Medulla oblongata (tissue), 1 donor: ENCODE measurements around the gene CH25H.
"Not testable (repeated sequence)": the region's sequence is repeated elsewhere in the genome, so short reads cannot be mapped to it uniquely, and the experiment has no call there.

Experiments used
- DNase-seq: peaks from one replicate; pipeline ENCODE4 v3.0.0-alpha.2; 2015; ENCODE audit errors: extremely low spot score

Gene CH25H

DNA sequence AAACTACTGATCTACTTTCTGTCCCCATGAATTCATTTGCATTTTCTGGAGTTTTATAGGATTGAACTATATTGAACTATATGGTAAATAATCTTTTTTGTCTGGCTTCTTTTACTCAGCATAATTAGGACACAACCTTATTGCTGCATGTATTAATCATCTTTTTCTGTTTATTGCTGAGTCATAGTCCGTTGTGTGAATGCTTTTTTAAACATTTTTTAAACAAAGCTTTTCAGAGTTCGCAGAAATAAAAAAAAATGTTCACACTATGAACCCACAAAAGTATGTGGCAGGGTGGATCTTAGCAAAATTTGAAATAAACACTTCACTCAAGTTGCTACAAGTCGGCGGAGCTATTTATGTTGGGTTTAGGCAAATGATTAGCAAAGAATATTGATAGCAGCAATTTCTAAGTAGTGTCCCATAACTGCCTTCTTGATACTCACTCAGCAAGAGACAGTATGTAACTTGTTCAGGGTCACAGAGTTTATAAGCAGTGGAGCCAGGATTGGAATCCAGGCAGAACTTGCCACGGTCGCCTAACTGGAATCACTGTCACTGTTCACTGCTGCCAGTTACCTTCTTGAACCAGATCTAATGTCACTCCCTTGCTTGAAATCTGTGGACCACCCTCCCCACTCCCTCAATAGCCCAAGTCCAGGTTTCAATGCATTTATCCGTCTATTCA is 5.6 kb downstream of the CH25H start:
- no peak for DNase-seq

DNA sequence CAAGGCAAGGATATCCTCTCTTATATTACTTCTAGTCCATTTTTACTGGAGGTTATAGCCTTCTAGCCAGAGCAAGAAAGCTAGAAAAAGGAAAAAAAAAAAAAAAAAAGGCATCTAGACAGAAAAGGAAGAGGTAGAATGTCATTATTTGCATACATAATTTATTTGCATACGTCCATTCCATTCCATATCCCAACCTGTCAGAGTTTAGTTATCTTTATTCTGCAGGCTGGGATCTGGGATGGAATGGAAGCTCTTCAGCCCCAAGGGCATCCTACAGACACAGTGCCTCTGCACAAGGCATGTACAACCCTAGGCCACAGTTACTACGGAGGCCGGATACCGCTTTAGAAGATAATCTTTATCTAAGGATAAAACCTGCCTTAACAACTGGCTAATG is 9.6 kb downstream of the CH25H start:
- DNase-seq: no peak

DNA sequence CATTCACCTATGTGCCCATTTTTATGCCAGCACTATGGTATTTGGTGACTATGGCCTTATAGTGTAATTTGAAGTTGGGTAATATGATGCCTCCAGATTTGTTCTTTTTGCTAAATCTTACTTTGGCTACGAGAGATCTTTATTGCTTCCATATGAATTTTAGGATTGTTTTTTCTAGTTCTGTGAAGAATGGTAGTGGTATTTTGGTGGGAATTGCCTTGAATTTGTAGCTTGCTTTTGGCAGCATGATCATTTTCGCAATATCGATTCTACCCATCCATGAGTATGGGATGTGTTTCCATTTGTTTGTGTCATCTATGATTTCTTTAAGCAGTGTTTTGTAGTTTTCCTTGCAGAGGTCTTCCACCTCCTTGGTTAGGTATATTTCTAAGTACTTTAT is 15.8 kb downstream of the CH25H start:
- not testable (repeated sequence) for DNase-seq

DNA sequence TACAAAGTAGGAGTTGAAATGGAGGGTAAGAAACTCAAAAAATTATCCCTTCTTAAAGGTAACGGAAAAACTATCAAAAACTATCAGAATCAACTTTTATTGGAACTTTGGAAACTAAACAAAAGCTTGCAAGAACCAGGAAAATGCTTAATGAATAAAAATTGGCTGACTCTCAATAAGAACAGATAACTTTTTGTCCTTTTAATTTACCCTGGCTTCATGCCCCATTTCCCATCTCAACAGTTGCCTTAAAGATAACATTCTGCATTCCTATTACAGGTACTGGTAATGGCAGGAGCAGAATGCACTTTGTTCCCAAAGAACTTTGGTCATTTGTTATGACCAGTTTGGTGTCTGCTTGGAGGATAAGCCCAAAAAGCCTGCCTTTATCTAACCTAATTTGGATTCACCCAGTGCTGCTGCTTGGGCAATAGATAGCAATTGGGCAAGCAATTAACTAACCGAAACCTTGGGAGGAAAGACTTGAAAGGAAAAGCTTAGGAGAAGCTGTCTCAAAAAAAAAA is 17.8 kb downstream of the CH25H start:
- DNase-seq: no peak

DNA sequence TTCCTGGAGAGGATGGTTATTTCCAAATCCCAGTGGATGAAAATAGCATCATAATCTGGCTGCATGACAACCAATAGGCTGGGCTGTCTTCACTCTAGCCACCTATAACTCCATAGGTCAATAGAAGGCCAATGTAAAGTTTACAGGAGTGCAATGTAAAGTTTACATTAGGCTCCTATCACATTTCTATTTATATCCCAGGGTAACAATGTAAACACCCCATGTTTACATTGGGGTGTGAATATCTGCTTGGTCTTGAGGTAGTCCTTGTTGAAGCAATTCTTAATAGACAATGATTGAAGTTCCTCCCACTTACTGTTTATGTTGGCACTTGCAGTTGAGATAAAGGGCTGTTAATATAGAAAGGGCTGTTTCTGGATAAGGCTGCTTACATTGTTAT is 21.5 kb downstream of the CH25H start:
- DNase-seq: no peak

DNA sequence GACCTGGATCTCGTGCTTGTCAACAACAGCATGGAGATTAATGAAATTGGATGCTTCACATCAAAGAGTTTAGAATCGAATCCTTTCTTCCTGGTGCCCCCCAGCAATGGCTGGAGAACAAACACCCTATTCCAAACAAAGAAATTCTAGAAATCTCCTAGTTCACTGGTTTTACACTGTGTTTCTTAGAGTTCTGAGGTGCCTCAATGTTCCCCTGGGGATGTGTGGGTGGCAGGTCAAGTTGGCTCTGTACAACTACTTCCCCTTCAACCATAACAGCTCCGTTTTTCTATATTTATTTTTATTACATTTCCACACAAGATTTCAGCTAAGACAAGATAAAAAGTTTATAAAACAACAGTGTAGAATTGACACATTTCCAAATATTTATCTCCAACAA is 22.5 kb downstream of the CH25H start:
- DNase-seq: no peak

DNA sequence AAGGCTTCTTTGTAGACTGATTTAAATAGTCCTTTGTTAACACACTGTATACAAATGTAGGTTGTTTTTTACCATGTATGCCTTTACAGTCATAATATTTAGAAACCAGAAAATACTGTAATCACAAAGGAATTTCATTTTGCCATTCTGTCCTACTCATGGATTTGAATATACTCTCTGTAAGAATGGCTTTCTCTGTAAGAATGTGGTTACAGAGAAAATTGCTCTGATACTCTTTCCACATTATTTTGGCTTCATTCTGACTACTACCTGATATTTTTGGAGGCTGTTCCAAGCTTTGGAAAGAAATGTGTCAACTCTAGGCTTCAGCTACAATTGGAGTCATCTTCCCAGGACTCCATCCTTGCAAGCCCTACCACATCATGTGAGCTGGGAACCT is 23.5 kb downstream of the CH25H start:
- no peak for DNase-seq

DNA sequence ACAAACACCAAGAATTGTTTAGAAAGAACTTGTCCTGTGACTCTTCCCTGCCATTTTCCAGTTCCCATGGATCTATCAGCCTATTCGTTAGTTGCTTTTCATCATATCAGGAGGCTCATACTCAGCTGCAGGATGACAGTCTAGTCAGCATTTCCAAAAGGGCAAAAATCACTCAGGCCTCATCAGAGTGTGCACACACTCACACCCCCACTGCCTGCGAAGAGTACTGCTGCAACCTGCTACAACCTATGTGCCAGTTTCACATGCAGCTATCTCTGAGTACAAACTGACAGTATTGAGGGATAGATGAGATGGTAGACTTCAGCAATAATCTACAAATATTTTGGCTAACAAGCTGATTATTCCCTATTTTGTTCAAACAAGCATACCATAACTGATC is 24.2 kb downstream of the CH25H start:
- DNase-seq: no peak

DNA sequence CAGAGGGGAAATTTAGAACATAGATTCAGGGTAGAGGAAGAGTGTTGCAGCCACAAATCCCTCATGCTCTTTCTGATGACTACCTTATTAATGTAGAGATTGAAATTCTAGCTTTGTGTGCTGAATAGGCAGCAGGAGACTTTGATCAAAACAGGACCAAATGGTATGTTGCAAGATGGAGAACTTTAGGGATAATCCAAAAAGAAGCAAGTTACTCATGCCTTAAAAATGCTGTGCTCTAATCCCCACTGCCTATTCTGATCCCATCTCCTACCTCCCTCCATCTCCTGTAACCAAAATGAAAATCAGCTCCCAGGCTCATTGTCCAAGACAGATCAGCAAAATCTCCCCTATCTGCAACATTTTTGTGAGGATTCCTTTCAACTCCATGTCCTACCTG is 31.3 kb downstream of the CH25H start:
- no peak for DNase-seq

DNA sequence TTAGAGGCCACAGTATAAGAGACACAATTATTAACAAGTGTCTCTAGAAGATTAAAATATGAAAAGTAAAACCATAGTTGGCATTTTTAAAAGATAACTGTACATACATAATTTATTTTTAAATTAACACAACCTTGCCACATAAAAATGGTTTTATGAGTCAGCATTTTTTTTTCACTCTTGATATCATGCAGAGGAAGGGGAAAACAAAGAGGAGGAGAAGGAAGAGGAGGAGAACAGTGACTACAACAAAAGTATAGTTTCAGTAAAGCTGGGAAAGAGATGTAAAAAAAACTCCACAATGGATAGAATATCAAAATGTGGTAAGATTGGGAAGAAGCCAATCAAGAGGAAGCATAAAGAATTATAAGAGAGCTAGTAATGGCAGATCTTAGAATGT is 34.0 kb downstream of the CH25H start:
- DNase-seq: no peak

DNA sequence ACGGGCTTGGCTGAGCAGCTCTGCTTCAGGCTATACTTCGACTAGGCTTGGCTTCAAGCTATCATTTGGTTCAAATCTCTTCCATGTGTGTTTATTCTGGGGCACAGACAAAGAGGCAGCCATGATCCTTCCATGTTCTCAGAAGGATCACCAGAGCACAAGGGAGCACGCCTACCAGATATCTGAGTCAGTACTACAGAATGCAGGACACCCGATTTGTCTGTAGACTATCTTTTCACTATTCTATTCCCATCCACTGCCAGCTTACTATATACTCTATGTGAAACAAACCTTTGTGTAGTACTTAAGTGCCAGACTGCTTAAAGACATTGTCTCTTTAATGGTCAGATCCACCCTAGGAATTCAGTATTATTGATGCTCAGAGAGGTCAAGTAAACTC is 35.1 kb downstream of the CH25H start:
- no peak for DNase-seq

DNA sequence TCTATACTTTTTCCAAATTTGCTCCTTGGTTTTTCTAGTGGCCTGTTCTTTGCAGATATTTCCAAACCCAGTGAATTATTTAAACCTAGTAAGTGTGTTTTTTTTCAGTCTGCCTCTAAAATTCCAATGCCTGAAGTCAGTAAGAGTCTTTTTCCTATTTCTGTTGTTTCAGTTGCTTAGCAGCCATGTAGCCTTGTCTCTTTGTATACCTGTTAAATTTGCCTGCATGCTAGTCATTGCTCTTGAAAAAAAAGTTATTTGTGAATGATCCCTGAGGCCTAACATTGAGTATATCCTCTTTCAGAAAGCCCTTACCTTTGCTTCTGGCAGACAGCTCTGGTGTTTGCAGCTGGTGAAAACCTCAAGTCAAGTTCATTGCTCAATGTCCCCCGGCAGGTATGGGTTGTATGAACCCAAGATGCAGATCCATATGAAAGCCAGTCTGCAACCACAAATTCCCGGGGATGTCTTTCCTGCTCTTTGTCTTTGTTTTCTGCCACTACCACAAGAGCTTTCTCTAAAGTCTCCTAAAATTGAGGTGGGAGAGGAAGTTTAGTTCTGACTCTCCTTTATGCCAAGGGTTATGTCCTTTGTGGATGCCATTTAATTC is 35.7 kb downstream of the CH25H start:
- DNase-seq: no peak

DNA sequence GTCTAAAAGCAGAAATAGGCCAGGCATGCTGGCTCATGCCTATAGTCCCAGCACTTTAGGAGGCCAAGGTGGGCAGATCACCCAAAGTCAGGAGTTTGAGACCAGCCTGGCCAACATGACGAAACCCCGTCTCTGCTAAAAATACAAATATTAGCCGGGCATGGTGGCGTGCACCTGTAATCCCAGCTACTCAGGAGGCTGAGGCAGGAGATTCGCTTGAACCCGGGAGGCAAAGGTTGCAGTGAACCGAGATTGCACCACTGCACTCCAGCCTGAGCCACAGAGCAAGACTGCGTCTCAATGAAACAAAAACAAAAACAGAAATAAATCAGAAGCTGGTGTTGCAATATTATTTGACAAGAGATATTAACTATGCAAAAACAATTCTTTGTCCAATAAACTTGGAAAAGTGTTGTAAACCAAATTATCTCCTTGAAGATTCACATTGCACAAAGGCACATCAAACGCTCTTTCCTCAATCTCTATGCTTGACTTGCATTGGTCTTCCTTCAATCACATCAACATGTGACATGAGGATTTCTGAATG is 38.7 kb downstream of the CH25H start:
- not testable (repeated sequence) for DNase-seq

DNA sequence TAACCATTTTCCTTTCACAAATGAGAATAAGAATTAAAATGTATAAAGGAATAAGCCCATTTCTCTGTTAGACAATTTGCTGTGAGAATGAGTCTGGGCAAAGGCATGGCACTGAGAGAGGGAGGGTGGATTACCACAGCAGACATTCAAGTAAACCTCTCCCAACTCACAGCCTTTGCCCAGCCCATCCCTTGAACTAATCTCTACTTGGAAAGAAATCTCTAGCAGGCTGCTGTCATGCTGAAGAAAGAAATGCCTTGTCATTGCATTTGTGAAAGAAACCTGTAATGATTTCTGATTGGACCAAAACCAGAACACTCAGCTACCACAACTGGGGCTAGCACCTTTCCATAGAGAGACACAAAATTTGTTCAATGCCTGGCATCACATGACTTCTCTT is 39.2 kb downstream of the CH25H start:
- no peak for DNase-seq

DNA sequence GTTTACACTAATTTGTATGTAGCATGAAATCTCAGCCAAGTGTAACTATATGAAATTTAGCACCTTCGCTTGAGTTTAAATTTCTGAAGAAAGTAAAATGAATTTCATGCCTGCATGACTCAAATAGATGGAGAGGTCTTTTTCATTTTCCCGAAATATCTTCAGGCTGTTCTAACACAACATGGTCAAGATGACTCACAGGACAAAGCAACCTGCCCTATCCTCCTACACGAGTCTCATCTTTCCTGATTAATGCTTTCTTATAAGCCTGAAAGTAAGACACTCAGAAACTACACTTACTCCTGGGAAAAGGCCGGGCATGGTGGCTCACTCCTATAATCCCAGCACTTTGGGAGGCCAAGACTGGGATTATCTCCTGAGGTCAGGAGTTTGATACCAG is 41.2 kb downstream of the CH25H start:
- DNase-seq: no peak

DNA sequence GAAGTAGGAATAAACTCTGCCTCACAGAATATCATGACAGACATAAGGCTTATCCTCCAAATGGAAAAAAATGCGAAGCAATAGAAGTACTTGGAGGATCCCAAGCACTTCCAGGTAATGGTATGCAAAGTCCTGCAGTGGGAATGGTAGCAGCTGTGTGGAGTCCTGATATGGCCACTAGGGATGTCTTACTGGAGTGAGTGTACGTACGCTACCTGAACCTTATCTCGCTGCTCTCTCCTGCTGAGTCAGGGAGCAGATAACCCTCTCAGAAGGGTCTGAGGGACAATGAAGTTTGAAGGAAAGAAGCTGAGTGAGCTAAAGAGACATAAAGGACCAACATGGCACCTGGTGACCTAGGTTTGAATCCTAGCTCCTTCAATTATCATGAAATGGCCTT is 42.2 kb downstream of the CH25H start:
- no peak for DNase-seq

DNA sequence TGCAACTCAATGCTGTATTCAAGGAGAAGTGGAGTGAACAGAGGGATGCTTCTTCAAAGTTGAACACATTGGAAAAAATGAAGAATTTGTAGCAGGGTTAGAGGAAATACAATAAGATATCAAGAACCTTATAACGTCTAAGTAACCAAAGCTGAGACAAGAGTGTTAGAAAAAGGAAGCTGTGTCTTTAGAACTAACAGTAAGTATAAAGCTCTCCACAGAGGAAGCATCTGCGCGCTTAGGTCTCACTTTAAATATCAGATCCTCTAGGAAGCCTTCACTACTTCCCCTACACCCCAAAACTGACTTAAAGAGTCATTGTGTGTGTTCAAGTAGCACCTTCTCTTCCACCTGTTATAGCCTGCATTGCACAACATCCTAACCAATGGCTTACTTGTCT is 43.0 kb downstream of the CH25H start:
- DNase-seq: peak; percentile 60

DNA sequence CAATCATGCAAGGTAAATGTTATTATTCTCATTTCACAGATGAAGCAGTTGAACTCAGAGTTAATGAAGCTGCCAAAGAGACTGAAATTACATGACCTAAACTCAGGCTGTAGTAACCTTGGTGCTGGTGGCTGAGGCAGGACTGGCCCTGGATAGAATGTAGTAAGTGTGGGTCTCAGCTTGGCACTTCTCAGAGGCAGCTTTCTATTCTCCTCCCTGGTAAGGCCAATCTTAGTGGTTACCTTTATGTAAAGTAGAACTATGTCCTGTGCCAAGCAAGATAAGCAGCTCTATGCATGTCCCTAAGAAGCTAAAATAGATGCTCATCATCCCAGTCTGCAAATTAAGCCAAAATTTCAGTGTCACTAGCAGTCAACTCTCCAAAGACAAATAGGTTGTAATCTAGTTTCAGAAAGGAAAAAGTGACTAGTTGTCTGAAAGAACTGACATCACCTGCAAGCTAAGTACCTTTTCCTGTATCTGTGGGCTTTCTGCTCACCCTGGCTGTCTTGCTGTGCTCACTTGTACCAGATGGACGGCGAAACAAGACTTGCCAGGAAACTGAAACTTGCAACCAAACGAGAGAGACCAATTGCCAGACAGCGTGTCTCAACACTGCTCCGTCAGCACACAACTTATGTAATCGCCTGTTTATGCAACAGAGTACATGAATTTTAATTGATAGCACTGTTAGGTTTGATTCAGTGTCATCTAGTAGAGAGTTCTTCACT is 43.7 kb downstream of the CH25H start:
- DNase-seq: peak; percentile 71

DNA sequence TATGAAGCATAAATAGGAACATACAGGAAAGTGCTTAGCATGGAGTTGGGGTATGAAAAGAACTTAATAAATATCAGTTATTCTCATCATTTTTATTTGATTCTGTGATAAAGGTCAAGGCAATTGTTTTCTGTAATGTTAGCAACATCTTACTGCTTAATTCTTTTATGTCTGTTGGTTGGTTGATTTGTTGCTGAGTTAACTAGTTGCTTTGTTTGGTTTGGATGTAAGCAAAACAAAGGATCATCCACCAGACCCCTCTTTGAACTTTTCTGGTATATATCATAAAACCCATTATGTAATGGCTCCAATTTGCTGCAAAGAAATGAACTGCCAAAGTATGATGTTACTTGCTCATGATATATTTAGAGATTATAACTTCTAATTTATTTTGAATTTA is 44.5 kb downstream of the CH25H start:
- no peak for DNase-seq

DNA sequence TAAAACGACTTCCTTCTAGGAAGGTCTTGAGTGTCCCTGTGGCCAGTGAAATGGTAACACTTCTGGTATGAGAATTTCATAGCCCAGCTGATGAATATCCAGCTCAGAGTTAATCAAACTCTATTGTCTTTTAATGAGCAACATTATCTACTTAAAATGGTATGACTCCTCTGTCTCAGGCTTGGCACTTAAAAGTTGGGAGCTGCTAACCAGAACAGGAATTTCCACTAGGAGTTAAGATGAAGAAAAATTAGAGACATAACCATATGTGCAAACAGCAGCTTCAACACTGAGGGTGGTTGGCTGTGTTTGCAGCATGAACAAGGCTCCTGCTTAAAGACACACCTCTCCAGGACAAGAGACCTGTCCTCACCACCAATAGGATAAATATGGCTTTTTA is 46.8 kb downstream of the CH25H start:
- no peak for DNase-seq

DNA sequence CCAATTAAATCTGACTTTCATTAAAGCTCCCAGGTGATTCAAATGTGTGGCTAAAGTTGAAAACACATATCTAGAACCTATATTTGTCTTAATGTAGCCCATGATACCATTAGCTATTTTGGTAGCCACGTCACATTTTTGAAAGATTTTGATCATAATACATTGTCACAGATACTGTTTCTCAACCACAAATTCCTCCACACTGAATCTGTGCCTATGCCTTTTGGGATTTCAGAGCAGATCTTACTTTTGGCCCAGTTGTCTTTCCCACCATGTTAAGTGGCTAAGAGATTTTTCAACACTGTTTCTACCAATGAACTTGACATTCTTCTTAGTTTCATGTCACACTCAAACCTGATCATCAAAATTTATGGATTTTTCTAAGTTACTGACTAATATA is 47.4 kb downstream of the CH25H start:
- no peak for DNase-seq

DNA sequence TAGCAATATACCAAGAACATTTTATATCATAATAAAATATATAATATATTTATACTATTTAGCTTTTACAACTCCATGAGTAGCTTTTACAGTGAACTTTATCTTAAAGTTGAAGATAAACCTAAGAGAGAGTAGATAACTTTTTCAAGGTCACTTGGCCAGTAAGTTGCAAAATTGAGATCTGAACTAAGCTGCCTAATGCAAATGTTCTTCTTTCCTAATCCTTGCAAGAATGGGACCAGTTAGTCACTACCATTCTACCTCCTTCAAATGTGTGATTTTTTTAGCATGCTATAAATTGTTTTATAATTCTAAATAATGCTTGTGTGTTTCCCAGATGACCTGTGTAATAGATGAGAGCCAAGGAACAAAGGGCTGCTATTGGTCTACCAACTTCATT is 47.8 kb downstream of the CH25H start:
- no peak for DNase-seq

DNA sequence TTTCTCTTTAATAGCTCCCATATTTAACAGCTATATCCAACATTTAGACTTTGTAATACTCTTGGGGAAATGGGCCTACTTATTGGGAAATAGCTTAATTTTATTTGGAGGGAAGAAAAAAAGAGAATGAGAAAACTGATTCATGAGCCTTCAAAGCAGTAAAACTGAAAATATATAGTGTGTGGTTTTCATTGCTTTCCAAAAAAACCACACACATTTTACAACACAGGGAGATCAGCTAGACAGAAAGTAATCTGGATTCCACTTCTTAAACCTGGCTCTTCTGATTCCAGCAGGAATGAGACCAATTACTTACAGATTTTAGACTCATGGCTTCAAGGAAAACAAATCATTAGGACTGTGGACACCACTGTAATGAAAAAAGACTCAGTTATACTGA is 48.7 kb downstream of the CH25H start:
- DNase-seq: no peak
